Gastroesophageal sphincter (tissue), 3 donors: ENCODE data around the gene NKD2.

Source experiments
- CTCF ChIP-seq, 4 experiments: fragments of 200-600 bp in 2 of 4; fragments of 450-650 bp in 2 of 4; sonication (generic) in 1 of 4; IDR thresholded peaks; one replicate each; pipeline ENCODE4 v1.5.1; 2017 to 2019; ENCODE audit warnings: antibody characterized with exemption in 4 of 4, mild to moderate bottlenecking in 2 of 4, moderate library complexity in 2 of 4
- EP300 ChIP-seq: sonication (generic); formaldehyde crosslinking; IDR thresholded peaks from one replicate; pipeline ENCODE4 v1.6.1; 2017; ENCODE audit warnings: antibody characterized with exemption, mild to moderate bottlenecking
- POLR2A ChIP-seq, 2 donors: fragments of 450-650 bp; IDR thresholded peaks; one replicate each; pipeline ENCODE4 v1.6.1; 2017; ENCODE audit warnings: antibody characterized with exemption in 2 of 2, mild to moderate bottlenecking in 2 of 2, moderate library complexity in 1 of 2
- POLR2AphosphoS5 ChIP-seq: sonication (generic); formaldehyde crosslinking; IDR thresholded peaks from one replicate; pipeline ENCODE4 v1.6.1; 2017; ENCODE audit warnings: antibody characterized with exemption

- TF ChIP-seq CTCF (IDR thresholded peaks at IDR 0.05) (no peak), EP300 (no peak), POLR2A (IDR thresholded peaks at IDR 0.05) (no peak), POLR2AphosphoS5 (no peak)
These were observed 53.3 kb downstream of the NKD2 start for GRCh38 chr5:1061916-1062315.
